ENCODE results near the gene SNX2.

DNA sequence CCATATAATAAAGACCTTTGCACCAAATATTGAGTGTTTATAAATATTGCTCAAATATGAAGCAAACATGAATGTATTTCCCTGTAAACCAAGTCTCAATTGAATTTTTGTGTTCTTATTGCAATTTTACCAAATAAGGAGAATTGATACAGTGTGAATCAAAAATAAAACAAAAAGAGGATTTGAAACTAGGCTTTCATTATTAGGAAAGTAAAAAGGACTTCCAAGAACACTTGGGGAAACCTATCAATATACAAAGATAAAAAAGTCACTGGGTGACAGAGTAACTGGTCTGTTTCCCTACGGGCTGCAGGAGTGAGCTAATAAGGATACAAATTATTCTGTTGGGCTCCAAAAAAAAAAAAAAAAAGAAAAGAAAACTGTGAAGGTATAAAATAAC is 44.8 kb upstream of the SNX2 start:
- TF ChIP-seq, protein P1, sequence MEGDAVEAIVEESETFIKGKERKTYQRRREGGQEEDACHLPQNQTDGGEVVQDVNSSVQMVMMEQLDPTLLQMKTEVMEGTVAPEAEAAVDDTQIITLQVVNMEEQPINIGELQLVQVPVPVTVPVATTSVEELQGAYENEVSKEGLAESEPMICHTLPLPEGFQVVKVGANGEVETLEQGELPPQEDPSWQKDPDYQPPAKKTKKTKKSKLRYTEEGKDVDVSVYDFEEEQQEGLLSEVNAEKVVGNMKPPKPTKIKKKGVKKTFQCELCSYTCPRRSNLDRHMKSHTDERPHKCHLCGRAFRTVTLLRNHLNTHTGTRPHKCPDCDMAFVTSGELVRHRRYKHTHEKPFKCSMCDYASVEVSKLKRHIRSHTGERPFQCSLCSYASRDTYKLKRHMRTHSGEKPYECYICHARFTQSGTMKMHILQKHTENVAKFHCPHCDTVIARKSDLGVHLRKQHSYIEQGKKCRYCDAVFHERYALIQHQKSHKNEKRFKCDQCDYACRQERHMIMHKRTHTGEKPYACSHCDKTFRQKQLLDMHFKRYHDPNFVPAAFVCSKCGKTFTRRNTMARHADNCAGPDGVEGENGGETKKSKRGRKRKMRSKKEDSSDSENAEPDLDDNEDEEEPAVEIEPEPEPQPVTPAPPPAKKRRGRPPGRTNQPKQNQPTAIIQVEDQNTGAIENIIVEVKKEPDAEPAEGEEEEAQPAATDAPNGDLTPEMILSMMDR (conservative IDR thresholded peaks at IDR 0.05; ENCODE audit: low read length), result no peak
- no peak for TF ChIP-seq EZH2phosphoT487 (IDR thresholded peaks at IDR 0.05; ENCODE audit: borderline replicate concordance)

All from Loucy (cell line).